IPS-15b (cell line): Measurements from ENCODE around the gene AMBRA1.
A peak's percentile ranks its signal among the peaks of the same experiment; 100 is the strongest.

Experiments
- H3K27me3 ChIP-seq: one replicate; pipeline ENCODE4 v1.6.1; 2013; ENCODE audit warnings: low read length; ENCODE audit not compliant: control insufficient read depth, insufficient read depth
- H3K36me3 ChIP-seq: one replicate; pipeline ENCODE4 v1.6.1; 2013; ENCODE audit warnings: low read length; ENCODE audit not compliant: control insufficient read depth, insufficient read depth
- H3K4me1 ChIP-seq: one replicate; pipeline ENCODE4 v1.6.1; 2013; ENCODE audit warnings: mild to moderate bottlenecking, low read length; ENCODE audit not compliant: control insufficient read depth, insufficient read depth
- H3K4me3 ChIP-seq: one replicate; pipeline ENCODE4 v1.5.1; 2013; ENCODE audit warnings: low read depth, low read length
- H3K9ac ChIP-seq: one replicate; pipeline ENCODE4 v1.6.1; 2013; ENCODE audit warnings: low read depth, mild to moderate bottlenecking, low read length
- H3K9me3 ChIP-seq: one replicate; pipeline ENCODE4 v1.6.1; 2013; ENCODE audit warnings: mild to moderate bottlenecking, low read length; ENCODE audit not compliant: control insufficient read depth, insufficient read depth

The AMBRA1 gene

GRCh38 chr11:46609386-46609785, 15.6 kb upstream of the AMBRA1 start:
- H3K9ac ChIP-seq, result no peak overlapping the region
- H3K9me3 ChIP-seq, result no peaks in the 10 kb centered on the region
- no peaks in the 10 kb centered on the region for H3K4me1 ChIP-seq
- H3K27me3 ChIP-seq, result no peaks in the 10 kb centered on the region
- no peak overlapping the region for H3K4me3 ChIP-seq
- H3K36me3 ChIP-seq, result no peaks in the 10 kb centered on the region

- Histone ChIP-seq H3K27me3 (no peaks in the 10 kb centered on the region), H3K9me3 (no peaks in the 10 kb centered on the region), H3K36me3 (no peaks in the 10 kb centered on the region), H3K9ac (no peak overlapping the region), H3K4me1 (no peaks in the 10 kb centered on the region), H3K4me3 (no peak overlapping the region)
These were observed 13.7 kb upstream of the AMBRA1 start for GRCh38 chr11:46607516-46607915.

DNA sequence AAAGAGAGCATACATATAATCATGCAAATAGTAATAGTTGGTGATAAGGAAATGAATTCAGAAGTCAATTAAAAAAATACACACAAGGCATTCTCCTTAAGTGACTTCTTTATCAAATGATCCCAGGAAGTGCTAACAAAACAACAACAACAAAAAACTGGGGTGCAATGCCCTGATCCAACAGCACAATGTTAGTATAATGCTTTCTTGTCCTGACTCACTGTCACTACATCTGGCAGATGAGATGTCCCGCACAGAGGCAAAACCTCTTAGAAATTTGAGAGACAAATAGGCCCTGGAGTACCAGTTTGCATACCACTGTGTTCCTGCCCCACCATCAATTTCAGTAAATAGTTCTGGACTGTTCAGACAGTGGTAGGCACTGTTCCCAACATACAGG, 11.0 kb upstream of the AMBRA1 start:
- H3K27me3 ChIP-seq, result no peaks in the 10 kb centered on the region
- no peaks in the 10 kb centered on the region for H3K36me3 ChIP-seq
- H3K4me1 ChIP-seq, result no peaks in the 10 kb centered on the region
- H3K9ac ChIP-seq, result no peak overlapping the region
- no peak overlapping the region for H3K4me3 ChIP-seq
- H3K9me3 ChIP-seq, result no peaks in the 10 kb centered on the region

DNA sequence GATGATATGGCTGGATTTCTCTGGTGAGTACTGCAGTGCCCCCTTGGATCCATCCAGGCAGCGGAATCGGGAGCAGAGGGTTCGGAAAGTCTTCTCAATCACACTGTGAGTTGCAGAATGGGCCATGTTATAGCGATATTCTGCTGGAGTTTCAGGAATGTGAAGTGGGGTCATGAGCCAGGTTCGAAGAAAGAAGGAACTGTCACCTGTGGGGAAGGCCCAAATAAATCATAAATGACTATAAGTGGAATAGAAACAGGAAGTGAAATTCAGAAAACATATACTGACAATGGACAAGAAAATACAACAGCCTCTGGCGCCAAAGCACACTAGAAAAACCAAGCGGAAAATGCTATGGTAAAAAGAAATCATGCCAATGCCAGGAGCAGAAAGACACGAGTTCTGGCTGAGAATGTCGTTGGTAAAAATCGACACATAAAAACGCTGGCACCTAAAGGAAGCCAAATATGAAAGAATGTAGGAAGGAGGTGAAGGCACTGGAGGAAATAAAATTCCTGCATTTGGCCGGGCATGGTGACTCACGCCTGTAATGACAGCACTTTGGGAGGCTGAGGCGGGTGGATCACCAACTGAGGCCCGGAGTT, 10.0 kb upstream of the AMBRA1 start:
- Histone ChIP-seq H3K9me3 (no peaks in the 10 kb centered on the region), H3K36me3 (no peaks in the 10 kb centered on the region), H3K9ac (no peak overlapping the region), H3K27me3 (no peaks in the 10 kb centered on the region), H3K4me1 (no peaks in the 10 kb centered on the region), H3K4me3 (no peak overlapping the region)

- Histone ChIP-seq H3K4me1 (no peaks in the 10 kb centered on the region), H3K27me3 (no peaks in the 10 kb centered on the region), H3K4me3 (no peak overlapping the region), H3K9me3 (no peaks in the 10 kb centered on the region), H3K36me3 (no peaks in the 10 kb centered on the region), H3K9ac (no peak overlapping the region)
These were observed 7.3 kb upstream of the AMBRA1 start for GRCh38 chr11:46601129-46601528.

DNA sequence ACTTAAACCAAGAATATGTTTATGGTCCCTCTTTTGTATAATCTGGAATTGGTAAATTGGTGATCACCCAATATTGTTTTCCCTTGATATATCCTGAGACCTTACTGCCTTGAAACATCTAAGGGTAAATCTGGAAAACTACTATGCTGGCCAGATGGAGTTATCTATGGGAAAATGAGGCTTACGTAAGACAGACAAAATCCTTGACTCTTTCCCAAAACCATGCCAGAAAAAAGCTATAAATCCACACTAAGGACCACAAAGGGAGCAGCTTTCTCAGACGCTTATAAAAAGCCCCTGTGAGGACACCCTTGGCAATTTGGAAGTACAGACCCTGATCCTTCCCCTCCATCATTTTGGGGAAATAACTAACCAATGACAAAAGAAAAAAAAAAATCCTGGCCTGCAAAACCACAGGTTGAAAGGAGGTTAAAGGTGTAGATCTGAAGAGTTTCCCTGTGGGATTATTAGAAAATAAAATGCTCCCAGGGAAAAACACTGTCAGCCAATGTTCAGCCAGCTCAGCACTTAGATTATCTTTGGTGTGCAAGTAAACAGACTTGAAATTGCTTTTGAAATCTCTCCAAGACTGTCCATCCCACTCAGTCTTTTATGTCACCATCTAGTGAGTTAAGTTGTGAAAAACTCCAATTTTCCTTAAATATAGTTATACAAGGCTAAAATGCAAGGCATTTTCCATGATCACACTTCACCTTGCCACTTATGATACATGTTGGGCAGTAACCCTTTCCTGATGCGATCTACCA, 6.6 kb upstream of the AMBRA1 start:
- no peaks in the 10 kb centered on the region for H3K27me3 ChIP-seq
- no peaks in the 10 kb centered on the region for H3K9me3 ChIP-seq
- H3K9ac ChIP-seq, result no peak overlapping the region
- H3K4me3 ChIP-seq, result no peak overlapping the region
- H3K36me3 ChIP-seq, result no peaks in the 10 kb centered on the region
- H3K4me1 ChIP-seq, result no peaks in the 10 kb centered on the region

DNA sequence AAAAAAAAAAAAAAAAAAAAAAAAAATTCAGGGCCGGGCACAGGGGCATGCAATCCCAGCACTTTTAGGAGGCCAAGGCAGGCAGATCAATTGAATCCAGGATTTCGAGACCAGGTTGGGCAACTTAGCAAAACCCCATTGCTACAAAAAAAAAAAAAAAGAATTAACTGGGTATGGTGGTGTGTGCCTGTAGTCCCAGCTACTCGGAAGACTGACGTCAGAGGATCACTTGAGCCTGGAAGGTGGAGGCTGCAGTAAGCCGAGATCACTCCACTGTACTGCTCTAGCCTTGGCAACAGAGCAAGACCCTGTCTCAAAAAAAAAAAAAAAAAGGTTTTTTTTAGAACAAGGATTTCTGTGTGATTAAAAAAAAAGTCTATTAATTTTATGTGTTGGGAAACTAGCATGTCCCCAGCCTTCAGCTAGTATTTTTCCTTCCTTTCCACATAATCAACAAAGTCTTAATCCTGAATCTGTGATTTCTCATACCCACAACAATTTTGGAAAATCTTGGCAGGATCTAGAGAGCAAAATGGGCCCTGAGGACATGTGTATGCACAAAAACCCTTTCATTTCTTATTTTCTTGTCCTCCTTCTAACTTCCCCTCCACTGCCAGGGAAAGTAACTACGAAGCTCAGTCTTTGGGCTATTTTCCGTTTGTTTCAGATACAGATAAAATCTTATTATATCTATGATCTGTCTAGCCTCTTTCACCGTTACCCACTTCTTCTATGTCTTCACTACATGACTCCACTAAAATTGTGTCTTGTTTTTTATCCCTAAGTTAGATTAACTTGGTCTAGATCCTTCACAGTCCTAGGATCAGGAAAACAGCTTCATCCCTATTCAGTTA, 5.7 kb upstream of the AMBRA1 start:
- H3K36me3 ChIP-seq, result no peaks in the 10 kb centered on the region
- no peaks in the 10 kb centered on the region for H3K9me3 ChIP-seq
- H3K4me1 ChIP-seq, result peaks cover 2% of the 10 kb centered on the region
- no peak overlapping the region for H3K4me3 ChIP-seq
- H3K9ac ChIP-seq, result no peak overlapping the region
- no peaks in the 10 kb centered on the region for H3K27me3 ChIP-seq

DNA sequence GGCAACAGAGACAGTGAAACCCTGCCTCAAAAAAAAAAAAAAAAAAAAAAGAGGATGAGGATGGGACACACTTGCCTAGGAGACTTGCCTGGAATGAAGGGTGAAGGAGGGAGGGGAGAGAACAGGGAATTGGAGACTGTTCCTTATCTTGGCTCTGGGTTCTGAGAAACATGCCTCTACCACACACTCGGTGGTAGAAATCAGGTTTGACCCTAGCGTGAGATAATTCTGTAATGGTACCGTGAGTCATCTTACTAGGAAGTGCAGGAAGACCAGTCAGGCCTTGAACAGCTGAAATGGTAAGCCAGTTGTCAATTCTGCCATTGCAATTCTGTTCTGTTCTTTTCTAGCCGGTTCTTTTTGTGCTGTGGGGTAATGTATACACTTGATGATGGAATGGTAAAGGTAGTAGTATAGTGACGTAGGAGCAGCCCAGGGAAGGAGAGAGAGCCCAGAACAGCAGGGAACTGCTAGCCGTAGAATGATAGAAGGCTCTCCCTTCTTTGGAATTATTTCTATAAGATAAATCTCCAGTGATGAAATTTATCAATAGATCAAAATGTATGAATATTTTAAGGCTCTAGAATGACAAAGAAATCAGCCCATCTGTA, 3.9 kb upstream of the AMBRA1 start:
- Histone ChIP-seq H3K4me3 (no peak overlapping the region), H3K9me3 (no peaks in the 10 kb centered on the region), H3K9ac (no peak overlapping the region)

DNA sequence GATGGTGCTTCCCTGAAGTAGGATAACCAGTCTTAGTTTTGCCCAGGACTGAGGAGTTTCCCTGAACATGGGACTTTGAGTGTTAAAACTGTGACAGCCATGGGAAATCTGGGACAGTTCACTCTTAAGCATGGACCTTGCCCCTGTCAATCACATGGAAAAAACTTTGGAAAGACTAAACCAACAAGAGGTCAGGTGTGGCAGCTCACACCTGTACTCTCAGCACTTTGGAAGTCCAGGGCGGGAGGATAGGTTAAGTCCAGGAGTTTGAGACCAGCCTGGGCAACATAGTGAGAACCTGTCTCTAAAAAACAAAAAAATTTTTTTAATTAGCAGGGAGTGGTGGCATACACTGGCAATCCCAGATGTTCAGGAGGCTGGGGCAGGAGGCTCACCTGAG, 3.3 kb upstream of the AMBRA1 start:
- Histone ChIP-seq H3K4me3 (no peak overlapping the region), H3K9me3 (no peaks in the 10 kb centered on the region), H3K36me3 (no peaks in the 10 kb centered on the region), H3K9ac (no peak overlapping the region), H3K4me1 (peaks cover 6% of the 10 kb centered on the region), H3K27me3 (no peaks in the 10 kb centered on the region)

More for the DNA sequence above, 3.9 kb upstream of the AMBRA1 start:
- H3K36me3 ChIP-seq, result no peaks in the 10 kb centered on the region
- peaks cover 6% of the 10 kb centered on the region for H3K4me1 ChIP-seq
- no peaks in the 10 kb centered on the region for H3K27me3 ChIP-seq

DNA sequence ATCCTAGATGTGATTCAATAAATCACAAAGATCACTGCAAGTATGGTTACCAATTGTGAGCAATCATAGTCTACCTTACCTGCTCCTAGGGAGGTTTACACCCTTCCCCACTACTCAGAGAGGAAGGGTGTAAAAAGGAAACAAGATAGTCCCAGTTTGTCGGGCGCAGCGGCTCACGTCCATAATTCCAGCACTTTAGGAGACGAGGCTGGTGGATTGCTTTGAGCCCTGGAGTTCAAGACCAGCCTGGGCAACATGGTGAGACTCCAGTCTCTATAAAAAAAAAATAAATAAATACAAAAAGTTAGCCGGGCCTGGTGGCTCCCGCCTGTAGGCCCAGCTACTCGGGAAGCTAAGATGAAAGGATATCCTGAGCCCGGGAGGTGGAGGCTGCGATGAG, 962 bp upstream of the AMBRA1 start:
- Histone ChIP-seq H3K36me3 (no peaks in the 10 kb centered on the region), H3K9me3 (no peaks in the 10 kb centered on the region), H3K27me3 (no peaks in the 10 kb centered on the region), H3K9ac (peak overlapping the region; percentile 51), H3K4me3 (no peak overlapping the region), H3K4me1 (peaks cover 6% of the 10 kb centered on the region)

- no peaks in the 10 kb centered on the region for H3K27me3 ChIP-seq
- H3K4me1 ChIP-seq, result peaks cover 6% of the 10 kb centered on the region
- H3K36me3 ChIP-seq, result no peaks in the 10 kb centered on the region
- peak overlapping the region; percentile 92 for H3K4me3 ChIP-seq
- no peaks in the 10 kb centered on the region for H3K9me3 ChIP-seq
- H3K9ac ChIP-seq, result peak overlapping the region; percentile 51
These were observed 514 bp upstream of the AMBRA1 start for GRCh38 chr11:46594374-46594700.
